Right kidney (tissue), 1 donor: ENCODE measurements around the gene SHLD2.
"Not testable (repeated sequence)": the region's sequence is repeated elsewhere in the genome, so short reads cannot be mapped to it uniquely, and the experiment has no call there.

Source experiments
- DNase-seq: peaks from one replicate; pipeline ENCODE4 v3.0.0-alpha.2; 2016

SHLD2 gene

GRCh38 chr10:87083576-87084290 lies 11.3 kb upstream of the SHLD2 start:
- not testable (repeated sequence) for DNase-seq

DNA sequence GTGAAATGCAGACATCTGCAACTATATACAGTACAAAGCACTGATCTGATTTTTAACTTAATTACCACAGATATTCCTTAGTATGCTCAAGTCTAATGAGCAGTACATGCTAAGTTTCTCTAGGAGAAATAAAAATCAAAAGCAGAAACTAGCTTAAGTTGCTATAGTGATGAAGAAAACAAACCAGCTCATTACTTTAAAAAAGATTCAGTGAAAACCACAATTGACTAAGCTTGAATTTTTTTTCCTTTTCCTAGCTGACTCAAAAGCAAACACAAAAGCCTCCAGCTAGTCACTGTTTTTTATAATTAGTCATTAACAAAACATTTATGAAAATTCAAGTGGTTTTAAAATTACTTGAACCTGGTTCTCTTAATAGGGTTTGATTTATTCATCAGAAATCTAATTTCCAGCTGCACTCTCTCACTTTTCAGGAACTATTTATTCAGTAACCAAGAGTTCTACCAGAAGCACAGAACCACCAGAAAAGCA lies 10.7 kb upstream of the SHLD2 start:
- DNase-seq, result not testable (repeated sequence)

GRCh38 chr10:87085537-87085936 lies 9.5 kb upstream of the SHLD2 start:
- no peak for DNase-seq

GRCh38 chr10:87089746-87090145 lies 5.3 kb upstream of the SHLD2 start:
- DNase-seq, result no peak

DNA sequence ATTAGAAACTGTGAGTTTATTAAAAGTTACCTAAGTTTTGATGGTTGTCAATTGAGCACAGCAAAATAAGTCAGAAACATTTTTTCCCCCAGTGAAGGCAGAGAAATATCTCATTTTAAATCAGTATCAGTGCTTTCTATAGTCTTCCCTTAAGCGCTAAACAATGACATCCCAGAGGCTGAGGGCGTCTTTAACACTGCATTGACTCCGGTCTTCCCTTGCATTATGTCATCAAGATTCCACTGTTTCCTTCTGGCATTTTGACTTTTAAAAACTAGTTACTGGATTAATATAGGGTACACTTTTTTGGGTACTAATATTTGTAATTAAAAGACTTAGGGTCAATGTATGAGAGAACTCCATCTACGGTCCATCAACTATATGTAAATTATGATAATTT lies 4.2 kb upstream of the SHLD2 start:
- no peak for DNase-seq

GRCh38 chr10:87092376-87092860 lies 2.6 kb upstream of the SHLD2 start:
- peak; percentile 28 for DNase-seq

DNA sequence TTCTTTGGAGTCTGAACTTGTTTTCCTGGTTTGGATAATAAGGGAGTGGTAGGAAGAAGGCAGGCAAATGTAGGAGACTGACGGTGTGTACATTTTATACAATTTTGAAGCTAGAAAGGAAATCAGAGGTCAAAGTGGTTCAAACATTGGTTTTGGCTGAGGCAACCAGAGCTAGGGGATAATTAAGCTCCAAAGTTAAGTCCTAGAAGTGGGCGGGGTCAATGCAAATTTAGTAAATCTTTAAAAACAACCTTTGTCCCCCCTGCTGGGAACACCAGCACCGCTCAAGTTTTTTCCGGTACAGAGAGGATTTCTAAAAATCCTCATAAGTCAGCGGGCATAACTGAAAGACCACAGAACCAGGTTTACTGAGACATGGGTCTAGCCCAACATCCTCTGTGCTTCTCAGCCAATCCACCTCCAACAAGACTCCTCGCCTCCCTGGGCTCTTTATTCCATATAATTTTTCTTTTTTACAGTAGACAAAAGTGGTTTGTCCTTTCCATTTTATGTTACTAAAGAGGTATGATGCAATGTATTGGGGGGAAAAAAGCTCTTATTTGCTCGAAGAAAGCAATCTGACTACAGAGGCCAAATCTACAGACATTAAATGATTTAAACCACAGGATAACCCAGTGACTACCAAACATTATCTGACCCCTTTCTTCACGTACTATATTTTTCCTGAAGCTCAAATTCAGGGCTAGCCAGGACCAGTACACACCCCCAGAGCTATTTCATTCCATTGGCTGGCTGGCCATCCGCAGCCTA lies 2.0 kb upstream of the SHLD2 start:
- DNase-seq, result peak; percentile 38

DNA sequence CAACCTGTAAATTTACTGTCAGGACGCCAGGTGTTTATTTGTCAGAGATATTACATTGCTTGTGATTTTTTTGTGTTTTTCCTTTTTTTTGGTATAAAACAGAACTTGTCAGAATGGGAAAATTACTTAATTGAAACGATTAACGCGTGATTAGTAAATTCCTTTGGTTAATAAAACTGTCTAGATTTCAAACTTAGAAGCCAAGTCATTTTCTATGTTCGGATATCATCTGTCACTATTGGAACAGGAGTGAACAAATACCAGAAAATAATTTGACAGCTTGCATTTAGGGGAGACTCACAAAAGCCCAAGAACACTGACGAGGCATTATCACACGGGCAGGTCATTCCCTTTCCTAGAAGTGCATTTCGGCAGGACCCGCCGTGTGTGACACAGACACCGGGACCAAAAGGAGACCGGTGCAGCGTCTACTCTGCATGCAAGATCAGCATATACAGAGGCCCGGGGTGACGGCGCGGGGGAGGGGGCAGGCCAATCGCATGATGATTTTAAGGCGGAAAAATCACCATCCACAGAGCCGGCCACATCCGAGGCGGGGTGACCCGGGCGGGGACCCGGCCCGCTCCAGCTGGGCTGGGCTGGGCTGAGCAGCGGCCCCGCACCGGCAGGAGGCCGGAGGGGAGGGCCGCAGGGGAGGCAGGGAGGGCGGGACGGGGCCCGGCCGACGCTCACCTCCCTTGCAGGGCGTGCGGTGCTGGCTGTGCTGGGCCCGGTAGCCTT lies 1.2 kb upstream of the SHLD2 start:
- DNase-seq, result peak; percentile 76

DNA sequence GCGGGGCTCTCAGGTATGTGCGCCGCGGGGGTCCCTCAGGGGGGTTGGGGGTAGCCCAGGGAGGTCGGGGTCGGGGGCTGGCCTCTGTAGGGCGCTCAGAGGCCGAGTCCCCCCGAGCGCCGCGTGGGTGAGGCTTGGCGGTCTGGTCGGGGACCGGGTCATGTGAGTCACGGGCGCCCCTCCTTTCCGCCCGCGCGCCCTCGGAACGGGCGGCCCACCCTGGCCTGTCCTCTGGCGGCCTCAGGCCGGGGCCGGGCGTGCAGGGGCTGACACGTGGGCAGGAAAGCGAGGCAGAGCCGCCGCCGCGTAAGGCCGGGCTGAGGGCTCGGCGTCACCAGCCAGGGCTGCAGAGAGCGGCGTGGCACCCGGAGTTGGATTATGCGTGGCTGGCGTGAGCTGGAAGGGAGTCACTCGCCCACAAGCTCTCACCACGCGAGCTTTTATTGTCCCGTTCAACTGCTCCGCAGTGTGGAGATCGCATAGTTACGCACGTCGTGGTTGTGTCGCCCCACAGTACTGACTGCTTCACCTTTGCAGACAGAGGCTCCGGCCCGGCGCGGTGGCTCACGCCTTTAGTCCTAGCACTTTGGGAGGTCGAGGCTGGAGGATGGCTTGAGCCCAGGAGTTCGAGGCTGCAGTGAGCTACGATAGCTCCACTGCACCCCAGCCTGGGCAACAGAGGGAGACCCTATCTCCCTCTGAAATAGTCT lies 385 bp downstream of the SHLD2 start:
- DNase-seq, result peak; percentile 93

GRCh38 chr10:87101996-87102395 lies 7.0 kb downstream of the SHLD2 start:
- no peak for DNase-seq

DNA sequence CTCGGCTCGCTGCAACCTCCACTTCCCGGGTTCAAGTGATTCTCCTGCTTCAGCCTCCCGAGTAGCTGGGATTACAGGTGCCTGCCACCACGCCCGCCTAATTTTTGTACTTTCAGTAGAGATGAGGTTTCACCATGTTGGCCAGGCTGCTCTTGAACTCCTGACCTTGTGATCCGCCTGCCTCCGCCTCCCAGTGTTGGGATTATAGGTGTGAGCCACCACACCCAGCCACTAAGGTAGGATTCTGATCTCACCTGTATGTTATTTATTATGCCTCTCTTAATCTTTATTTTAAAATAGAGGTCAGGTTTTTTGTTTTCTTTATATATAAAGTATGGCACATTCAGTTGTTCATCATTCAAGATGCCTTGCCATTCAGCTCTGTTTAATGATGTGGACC lies 9.7 kb downstream of the SHLD2 start:
- not testable (repeated sequence) for DNase-seq

DNA sequence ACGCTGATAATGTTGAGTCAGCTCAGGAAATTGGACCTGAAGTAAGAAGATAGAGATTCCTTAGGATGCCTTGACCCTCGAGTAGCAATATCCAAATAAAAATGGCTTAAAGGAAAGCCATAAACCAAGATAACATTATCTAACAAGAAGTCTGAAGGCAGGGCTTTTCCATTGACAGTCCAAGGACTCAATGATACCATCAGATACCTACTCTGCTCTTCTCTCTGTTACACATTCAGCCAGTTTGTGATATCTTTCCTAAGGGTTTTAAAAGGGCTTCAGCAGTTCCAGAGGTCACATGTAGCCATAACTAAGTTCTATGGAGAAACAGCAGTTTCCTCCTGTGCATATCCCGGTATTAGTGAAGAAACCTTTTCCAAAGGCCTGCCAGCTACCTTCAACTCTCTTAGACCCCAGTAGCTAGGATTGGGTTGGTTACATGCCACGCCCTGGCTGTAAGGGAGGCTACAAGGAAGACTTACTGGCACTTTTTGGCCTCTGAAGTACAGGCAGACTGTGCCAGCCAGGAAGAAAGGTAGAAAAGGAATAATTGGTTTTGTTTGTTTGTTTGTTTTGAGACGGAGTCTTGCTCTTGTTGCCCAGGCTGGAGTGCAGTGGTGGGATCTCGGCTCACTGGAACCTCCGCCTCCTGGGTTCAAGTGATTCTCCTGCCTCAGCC lies 10.6 kb downstream of the SHLD2 start:
- no peak for DNase-seq

DNA sequence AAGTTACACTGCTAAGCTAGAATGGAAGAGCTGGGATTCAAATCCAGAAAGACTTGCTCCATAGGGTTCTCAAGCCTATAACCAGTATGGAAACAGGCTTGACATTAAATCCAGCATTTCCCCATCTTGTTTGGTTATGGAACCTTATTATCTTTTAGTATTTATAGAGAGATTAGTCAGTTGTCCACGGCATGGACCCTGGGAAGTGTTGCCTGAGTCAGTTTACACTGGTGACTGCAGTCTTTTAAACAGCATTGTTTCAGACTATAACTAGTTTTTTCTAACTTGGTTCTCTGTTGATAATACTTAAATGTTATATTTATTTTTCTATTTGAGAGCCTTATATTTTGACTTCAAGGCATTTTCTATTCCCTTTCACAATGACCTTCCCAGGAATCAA lies 23.1 kb downstream of the SHLD2 start:
- DNase-seq, result not testable (repeated sequence)

GRCh38 chr10:87119029-87119428 lies 24.0 kb downstream of the SHLD2 start:
- not testable (repeated sequence) for DNase-seq

GRCh38 chr10:87123351-87123750 lies 28.3 kb downstream of the SHLD2 start:
- not testable (repeated sequence) for DNase-seq

DNA sequence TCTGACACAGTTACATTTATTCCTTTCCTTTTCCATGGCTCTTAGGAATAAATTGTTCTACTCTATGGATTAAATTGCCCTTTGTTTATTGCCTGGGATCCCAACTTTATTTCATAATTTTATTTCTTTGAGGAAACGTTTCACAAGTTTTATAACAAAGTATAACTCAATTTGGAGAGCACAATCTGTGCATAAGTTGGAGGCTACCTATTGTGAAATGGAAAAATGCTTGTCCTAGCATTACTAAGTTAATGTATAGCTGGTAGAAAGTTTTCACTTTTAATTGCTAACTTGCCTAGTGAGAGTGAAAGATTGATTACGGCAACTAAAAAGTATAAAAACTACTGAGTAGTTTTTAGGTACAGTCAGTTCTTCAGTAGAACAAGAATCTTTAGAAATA lies 32.0 kb downstream of the SHLD2 start:
- not testable (repeated sequence) for DNase-seq

DNA sequence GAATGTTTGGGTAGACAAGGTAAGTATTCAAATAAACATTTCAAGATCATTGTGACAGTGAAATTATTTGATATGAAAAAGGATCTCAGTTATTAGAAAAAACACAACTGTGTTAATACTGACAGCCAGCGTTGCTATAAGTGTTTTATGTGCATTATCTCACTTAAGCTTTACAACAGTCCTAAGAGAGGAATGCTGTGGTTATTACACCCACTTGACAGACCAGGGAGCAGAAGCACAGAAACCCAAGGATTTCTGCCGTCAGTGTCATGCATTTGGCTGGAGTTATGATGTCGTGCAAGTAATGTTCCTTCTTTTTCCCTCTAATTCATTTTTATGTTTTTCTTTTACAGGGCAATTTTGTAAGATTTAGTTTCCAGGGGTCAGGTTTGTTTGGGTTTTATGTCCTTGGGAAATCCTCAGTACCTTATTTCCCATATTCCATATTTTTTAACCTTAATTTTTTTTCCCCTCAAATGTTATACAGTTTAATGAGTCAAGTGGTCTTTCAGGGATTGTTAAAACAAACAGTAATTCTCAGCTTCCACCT lies 32.7 kb downstream of the SHLD2 start:
- DNase-seq, result not testable (repeated sequence)

DNA sequence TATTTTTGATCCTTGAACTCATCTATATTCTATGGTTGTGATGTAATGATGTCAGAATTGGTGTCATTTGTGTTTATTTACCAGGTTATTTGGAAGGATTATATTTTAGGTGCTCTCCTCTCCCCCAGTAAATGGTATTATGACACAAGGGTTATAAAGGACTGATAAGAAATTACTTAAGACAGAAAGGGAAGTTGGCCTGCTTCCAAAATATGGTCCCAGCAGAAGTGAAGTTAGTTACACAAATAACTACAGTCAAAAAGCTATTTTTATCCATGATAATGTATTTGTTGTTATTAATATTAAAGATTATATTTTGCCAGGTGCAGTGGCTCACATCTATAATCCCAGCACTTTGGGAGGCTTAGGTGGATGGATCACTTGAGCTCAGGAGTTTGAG lies 37.2 kb downstream of the SHLD2 start:
- not testable (repeated sequence) for DNase-seq

- not testable (repeated sequence) for DNase-seq
Observed at GRCh38 chr10:87133936-87134335, 38.9 kb downstream of the SHLD2 start.

DNA sequence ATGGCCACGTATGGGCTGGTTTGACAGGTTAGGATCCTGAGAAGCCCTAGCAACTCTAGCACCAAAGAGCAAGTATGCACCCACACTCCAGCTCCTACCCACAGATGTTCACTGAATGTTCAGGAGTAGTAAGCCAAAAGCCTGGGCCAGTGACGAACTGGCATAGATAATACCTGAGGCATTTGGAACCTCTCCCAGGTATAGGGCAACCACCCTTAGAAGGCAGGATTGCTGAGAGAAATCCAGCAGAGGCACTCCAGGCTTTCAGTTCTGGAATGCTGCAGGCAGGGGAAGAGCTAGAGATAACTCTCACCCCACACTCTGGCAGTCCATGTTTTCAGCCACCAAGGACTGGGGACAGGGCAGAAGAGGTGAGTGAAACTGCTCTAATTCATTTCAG lies 39.4 kb downstream of the SHLD2 start:
- DNase-seq, result not testable (repeated sequence)

GRCh38 chr10:87137478-87137877 lies 42.5 kb downstream of the SHLD2 start:
- DNase-seq, result not testable (repeated sequence)
